ENCODE data around the gene GRAMD2B. TPM values are rescaled to one million over a fixed set of nuclear protein-coding genes. Genes with fewer than 3 reads are reported as not detected.

GRAMD2B gene
- total RNA-seq, 2 experiments from 2014 or later = 9.7 to 13.9 TPM

- no peak overlapping the region for H3K4me3 Mint-ChIP-seq
- POLR2A ChIA-PET = no interaction called here
These were observed 117.4 kb downstream of the GRAMD2B start for GRCh38 chr5:126540631-126541030.

GRCh38 chr5:126542441-126542840 is 119.2 kb downstream of the GRAMD2B start:
- ChIA-PET POLR2A (interaction anchor here (1.0 kb wide), 1 partner anchor 52 kb away, joined by 6 read pairs; the partner anchor contains the start of gene ALDH7A1), CTCF (interaction anchor here (1.3 to 14.6 kb wide), 4 partner anchors 42 to 201 kb away, joined by 4 to 173 read pairs (median 51); partner anchors contain the start of gene PHAX)
- DNase-seq (no peak), ATAC-seq (no peak)
- intact Hi-C loops (cut with DNase I, micrococcal nuclease) = no loop called here
- no peaks in the 10 kb centered on the region for H3K9me3 Mint-ChIP-seq (ENCODE audit: low read depth)
- H3K4me3 Mint-ChIP-seq = no peak overlapping the region
- H3K27me3 Mint-ChIP-seq = no peaks in the 10 kb centered on the region
- H3K36me3 Mint-ChIP-seq (ENCODE audit: low read depth) = no peaks in the 10 kb centered on the region
- no peaks in the 10 kb centered on the region for H3K4me1 Mint-ChIP-seq
- H3K27ac Mint-ChIP-seq = no peak overlapping the region

More at GRCh38 chr5:126540631-126541030, 117.4 kb downstream of the GRAMD2B start:
- CTCF ChIA-PET = interaction anchor here (0.5 to 14.6 kb wide), 10 partner anchors 9 to 199 kb away, joined by 3 to 173 read pairs (median 6); no protein-coding TSS in a partner anchor
- intact Hi-C loops (cut with DNase I, micrococcal nuclease) = no loop called here
- Mint-ChIP-seq H3K9me3 (ENCODE audit: low read depth) (no peaks in the 10 kb centered on the region), H3K27ac (no peak overlapping the region), H3K4me1 (no peaks in the 10 kb centered on the region), H3K36me3 (ENCODE audit: low read depth) (no peaks in the 10 kb centered on the region), H3K27me3 (no peaks in the 10 kb centered on the region)
- DNase-seq = no peak
- no peak for ATAC-seq

- Mint-ChIP-seq H3K36me3 (ENCODE audit: low read depth) (no peaks in the 10 kb centered on the region), H3K27me3 (no peaks in the 10 kb centered on the region), H3K4me1 (no peaks in the 10 kb centered on the region), H3K27ac (no peak overlapping the region), H3K9me3 (ENCODE audit: low read depth) (no peaks in the 10 kb centered on the region), H3K4me3 (no peak overlapping the region)
- ChIA-PET CTCF (interaction anchor here (0.6 to 14.6 kb wide), 6 partner anchors 43 to 950 kb away, joined by 3 to 173 read pairs (median 6); no protein-coding TSS in a partner anchor), POLR2A (no interaction called here)
- intact Hi-C loops (cut with DNase I, micrococcal nuclease) = no loop called here
- ATAC-seq = no peak
- no peak for DNase-seq
These were observed 119.8 kb downstream of the GRAMD2B start for GRCh38 chr5:126543009-126543408.

GRCh38 chr5:126543660-126544059 is 120.5 kb downstream of the GRAMD2B start:
- intact Hi-C loops (cut with DNase I, micrococcal nuclease) = loop anchor here in 1 of 2 experiments (2.0 kb wide), 1 partner anchor 949 kb away; no protein-coding TSS in a partner anchor
- no peak for DNase-seq
- H3K9me3 Mint-ChIP-seq (ENCODE audit: low read depth) = no peaks in the 10 kb centered on the region
- CTCF ChIA-PET = interaction anchor here (0.6 to 14.6 kb wide), 6 partner anchors 44 to 949 kb away, joined by 3 to 173 read pairs (median 6); no protein-coding TSS in a partner anchor
- no peak overlapping the region for H3K27ac Mint-ChIP-seq
- H3K36me3 Mint-ChIP-seq (ENCODE audit: low read depth) = no peaks in the 10 kb centered on the region
- no peaks in the 10 kb centered on the region for H3K4me1 Mint-ChIP-seq
- no peaks in the 10 kb centered on the region for H3K27me3 Mint-ChIP-seq
- ATAC-seq = no peak
- no peak overlapping the region for H3K4me3 Mint-ChIP-seq
- POLR2A ChIA-PET = interaction anchor here (0.6 kb wide), 1 partner anchor 210 kb away, joined by 3 read pairs; no protein-coding TSS in a partner anchor

Other genes with a start within 250 kb of the GRAMD2B start
- gene ALDH7A1, start 171.8 kb downstream of the GRAMD2B start, total RNA-seq = 10 to 100 TPM; 13.2 to 15.4 TPM
- gene PHAX, start 177.5 kb downstream of the GRAMD2B start, total RNA-seq = 10 to 100 TPM; 41.4 to 49.1 TPM

Data from activated CD4-positive, alpha-beta T cell treated with anti-CD3 and anti-CD28 coated beads for 36 hours (primary cell).